Testis (tissue), 2 donors: ENCODE measurements around the gene MRGPRD.

Experiments used
- CTCF ChIP-seq, 3 experiments: fragments of 450-650 bp in 2 of 3; fragments of 200-600 bp in 1 of 3; sonication (generic) in 1 of 3; IDR thresholded peaks; one replicate each; pipeline ENCODE4 v1.5.1; 2016 to 2019; ENCODE audit warnings: antibody characterized with exemption in 3 of 3, mild to moderate bottlenecking in 2 of 3, moderate library complexity in 1 of 3
- POLR2A ChIP-seq: fragments of 450-650 bp; IDR thresholded peaks from one replicate; pipeline ENCODE4 v1.6.1; 2017; ENCODE audit warnings: antibody characterized with exemption, mild to moderate bottlenecking, moderate library complexity

GRCh38 chr11:68979931-68980775 is 633 bp downstream of the MRGPRD start:
- TF ChIP-seq CTCF (IDR thresholded peaks at IDR 0.05) (no peak), POLR2A (no peak)
